Endodermal cell (in vitro differentiated cells): ENCODE data around the gene MAP3K20. TPM values are rescaled to one million over a fixed set of nuclear protein-coding genes. Genes with fewer than 3 reads are reported as not detected.

Experiments used
- DNase-seq: peaks from one replicate; pipeline ENCODE4 v3.0.0-alpha.2; 2017
- H3K27ac ChIP-seq: 2 replicates; pipeline ENCODE4 v1.5.1; 2013; ENCODE audit warnings: mild to moderate bottlenecking, low read depth, low read length, moderate library complexity
- H3K27me3 ChIP-seq: 2 replicates; pipeline ENCODE4 v1.6.1; 2013; ENCODE audit warnings: mild to moderate bottlenecking, low read length, moderate library complexity; ENCODE audit not compliant: insufficient read depth, control insufficient read depth, poor library complexity, severe bottlenecking
- H3K36me3 ChIP-seq: 2 replicates; pipeline ENCODE4 v1.7.0; 2013; ENCODE audit warnings: mild to moderate bottlenecking, low read length, moderate library complexity; ENCODE audit not compliant: control insufficient read depth, insufficient read depth
- H3K4me1 ChIP-seq: one replicate; pipeline ENCODE4 v1.7.0; 2013; ENCODE audit warnings: low read length; ENCODE audit not compliant: control insufficient read depth, insufficient read depth
- H3K4me3 ChIP-seq: 2 replicates; pipeline ENCODE4 v1.5.1; 2013; ENCODE audit warnings: mild to moderate bottlenecking, low read length, moderate library complexity
- H3K9ac ChIP-seq: 2 replicates; pipeline ENCODE4 v1.6.1; 2013; ENCODE audit warnings: mild to moderate bottlenecking, low read length, moderate library complexity; ENCODE audit not compliant: poor library complexity, severe bottlenecking; ENCODE audit errors: extremely low read depth
- H3K9me3 ChIP-seq: 2 replicates; pipeline ENCODE4 v1.6.1; 2013; ENCODE audit warnings: mild to moderate bottlenecking, low read length, moderate library complexity; ENCODE audit not compliant: control insufficient read depth
- H3K27ac Mint-ChIP-seq: 2 replicates; pipeline ENCODE4 v1.8.0; 2020; ENCODE audit warnings: mixed read lengths
- H3K27me3 Mint-ChIP-seq: 2 replicates; pipeline ENCODE4 v1.8.0; 2021; ENCODE audit warnings: mild to moderate bottlenecking, mixed read lengths; ENCODE audit not compliant: insufficient read depth
- H3K36me3 Mint-ChIP-seq: 2 replicates; pipeline ENCODE4 v1.8.0; 2020; ENCODE audit warnings: low read depth, mixed read lengths
- H3K4me1 Mint-ChIP-seq: 2 replicates; pipeline ENCODE4 v1.8.0; 2020; ENCODE audit warnings: mixed read lengths
- H3K4me3 Mint-ChIP-seq: 2 replicates; pipeline ENCODE4 v1.8.0; 2020; ENCODE audit warnings: mild to moderate bottlenecking, moderate library complexity, mixed read lengths
- H3K9me3 Mint-ChIP-seq: 2 replicates; pipeline ENCODE4 v1.8.0; 2020; ENCODE audit warnings: mild to moderate bottlenecking, mixed read lengths
- WGBS, 2 experiments: methylation state at CpG; one replicate each; pipeline versions ENCODE4 v1.1.5 to v1.1.7; 2013; ENCODE audit warnings: missing lambda C conversion rate in 2 of 2, mixed read lengths in 1 of 2; ENCODE audit not compliant: insufficient coverage in 1 of 2, insufficient read length in 1 of 2; 5-methylcytosine and 5-hydroxymethylcytosine counted together
- total RNA-seq, 2 donors: library from RNA; stranded (reverse); fragmentation: NEBNext Ultra II Directional in 1 of 2; extraction: Animal tissue kit (Norgen Biotek cat#: 25700) in 1 of 2; gene quantifications; 2 replicates in 1 of 2; 3 replicates in 1 of 2; pipeline ENCODE4 v1.2.1, GENCODE V29; 2021
- TF ChIP-seq, protein P1 (sequence below): fragments of 200-600 bp; sonication (generic); conservative IDR thresholded peaks from 2 replicates; pipeline ENCODE4 v1.5.0; 2021; ENCODE audit warnings: antibody characterized with exemption, mild to moderate bottlenecking

MAP3K20 gene
- total RNA-seq, 2 donors from 2014 or later: 29.4 to 29.9 TPM

DNA sequence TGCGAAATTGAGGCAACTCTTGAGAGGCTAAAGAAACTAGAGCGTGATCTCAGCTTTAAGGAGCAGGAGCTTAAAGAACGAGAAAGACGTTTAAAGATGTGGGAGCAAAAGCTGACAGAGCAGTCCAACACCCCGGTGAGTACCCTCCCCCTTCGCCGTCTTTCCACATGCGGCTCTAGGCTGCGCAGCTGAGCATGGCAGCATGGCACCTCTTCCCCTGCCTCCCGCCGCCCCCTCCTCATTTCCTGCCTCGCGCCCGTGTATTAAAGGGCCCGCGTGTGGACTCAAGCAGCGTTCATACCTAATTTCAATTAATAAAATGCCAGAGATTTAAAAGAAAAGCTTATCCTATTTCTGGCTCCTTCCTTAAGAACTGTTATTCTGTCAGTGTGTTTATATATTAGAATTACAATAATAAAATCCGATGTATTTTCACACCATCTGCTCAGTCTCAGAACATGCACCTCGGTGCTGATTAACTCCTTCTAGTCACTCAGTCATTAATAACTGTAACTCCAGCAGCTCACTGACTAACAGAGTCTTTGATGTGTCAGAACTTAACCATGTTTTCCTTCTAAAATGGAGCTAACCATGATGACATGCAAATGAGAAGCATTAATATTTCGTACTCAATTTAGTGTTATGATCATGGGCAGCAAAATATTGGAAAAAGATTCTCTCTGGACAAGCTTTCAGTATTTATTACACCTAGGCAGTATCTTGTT, 141.6 kb downstream of the MAP3K20 start:
- H3K27ac ChIP-seq: no peak overlapping the region
- Mint-ChIP-seq H3K36me3 (no peaks in the 10 kb centered on the region), H3K9me3 (no peaks in the 10 kb centered on the region), H3K27ac (no peak overlapping the region), H3K4me1 (peaks cover 11% of the 10 kb centered on the region), H3K4me3 (no peak overlapping the region), H3K27me3 (no peaks in the 10 kb centered on the region)
- H3K4me3 ChIP-seq: no peak overlapping the region
- no peaks in the 10 kb centered on the region for H3K9me3 ChIP-seq
- no peaks in the 10 kb centered on the region for H3K27me3 ChIP-seq
- H3K36me3 ChIP-seq: no peaks in the 10 kb centered on the region
- 93 to 98% methylated on average over 14 to 20 of the region's 20 CpGs for WGBS, 2 experiments
- peaks cover 4% of the 10 kb centered on the region for H3K4me1 ChIP-seq
- no peak for DNase-seq
- no peak overlapping the region for H3K9ac ChIP-seq
- TF ChIP-seq, protein P1, sequence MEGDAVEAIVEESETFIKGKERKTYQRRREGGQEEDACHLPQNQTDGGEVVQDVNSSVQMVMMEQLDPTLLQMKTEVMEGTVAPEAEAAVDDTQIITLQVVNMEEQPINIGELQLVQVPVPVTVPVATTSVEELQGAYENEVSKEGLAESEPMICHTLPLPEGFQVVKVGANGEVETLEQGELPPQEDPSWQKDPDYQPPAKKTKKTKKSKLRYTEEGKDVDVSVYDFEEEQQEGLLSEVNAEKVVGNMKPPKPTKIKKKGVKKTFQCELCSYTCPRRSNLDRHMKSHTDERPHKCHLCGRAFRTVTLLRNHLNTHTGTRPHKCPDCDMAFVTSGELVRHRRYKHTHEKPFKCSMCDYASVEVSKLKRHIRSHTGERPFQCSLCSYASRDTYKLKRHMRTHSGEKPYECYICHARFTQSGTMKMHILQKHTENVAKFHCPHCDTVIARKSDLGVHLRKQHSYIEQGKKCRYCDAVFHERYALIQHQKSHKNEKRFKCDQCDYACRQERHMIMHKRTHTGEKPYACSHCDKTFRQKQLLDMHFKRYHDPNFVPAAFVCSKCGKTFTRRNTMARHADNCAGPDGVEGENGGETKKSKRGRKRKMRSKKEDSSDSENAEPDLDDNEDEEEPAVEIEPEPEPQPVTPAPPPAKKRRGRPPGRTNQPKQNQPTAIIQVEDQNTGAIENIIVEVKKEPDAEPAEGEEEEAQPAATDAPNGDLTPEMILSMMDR: no peak

DNA sequence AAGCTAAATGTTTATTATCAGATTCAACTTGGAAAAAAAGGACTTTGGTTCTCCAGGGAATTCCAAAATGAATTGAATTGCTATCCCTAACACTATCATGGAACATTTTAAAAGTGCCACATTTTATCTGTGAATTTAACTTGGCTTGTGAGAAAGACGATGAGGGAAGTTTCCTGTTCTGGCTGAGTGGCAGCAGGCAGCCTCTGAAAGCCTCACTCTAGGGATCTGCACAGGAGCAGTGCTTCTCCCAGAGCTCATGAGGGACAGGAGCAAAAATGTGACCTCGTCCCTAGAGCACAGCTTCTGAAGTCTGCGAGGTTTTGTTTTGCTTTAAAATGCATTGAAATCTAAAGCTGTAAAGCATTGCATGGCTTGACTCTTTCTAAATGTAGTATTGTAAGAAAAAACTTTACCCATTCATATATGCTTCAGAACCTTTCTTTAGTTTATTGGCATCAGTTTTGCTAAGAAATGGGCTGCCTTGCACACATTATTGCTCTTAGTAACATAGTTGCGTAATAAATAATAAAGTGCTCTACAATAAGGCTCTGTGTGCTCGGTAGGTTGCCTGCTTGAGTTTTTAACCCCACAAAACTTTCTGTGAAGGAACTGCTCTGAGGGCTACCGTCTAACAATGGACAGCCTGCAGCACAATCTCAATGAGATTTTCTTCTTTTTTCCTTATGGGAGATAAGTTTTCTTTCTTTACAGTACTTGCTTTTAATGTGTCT, 142.8 kb downstream of the MAP3K20 start:
- Mint-ChIP-seq H3K36me3 (no peaks in the 10 kb centered on the region), H3K27me3 (no peaks in the 10 kb centered on the region), H3K4me3 (no peak overlapping the region), H3K4me1 (peaks cover 11% of the 10 kb centered on the region), H3K9me3 (no peaks in the 10 kb centered on the region), H3K27ac (peak overlapping the region; percentile 24)
- Histone ChIP-seq H3K4me3 (no peak overlapping the region), H3K9me3 (no peaks in the 10 kb centered on the region), H3K27ac (peak overlapping the region; percentile 90), H3K36me3 (no peaks in the 10 kb centered on the region), H3K4me1 (peaks cover 4% of the 10 kb centered on the region), H3K27me3 (no peaks in the 10 kb centered on the region), H3K9ac (no peak overlapping the region)
- TF ChIP-seq, protein P1: no peak
- WGBS, 2 experiments: 54% methylated on average over 6 of the region's 6 CpGs; no CpG with 5 or more reads in 1 of the 2 experiments
- DNase-seq: peak; percentile 64

DNA sequence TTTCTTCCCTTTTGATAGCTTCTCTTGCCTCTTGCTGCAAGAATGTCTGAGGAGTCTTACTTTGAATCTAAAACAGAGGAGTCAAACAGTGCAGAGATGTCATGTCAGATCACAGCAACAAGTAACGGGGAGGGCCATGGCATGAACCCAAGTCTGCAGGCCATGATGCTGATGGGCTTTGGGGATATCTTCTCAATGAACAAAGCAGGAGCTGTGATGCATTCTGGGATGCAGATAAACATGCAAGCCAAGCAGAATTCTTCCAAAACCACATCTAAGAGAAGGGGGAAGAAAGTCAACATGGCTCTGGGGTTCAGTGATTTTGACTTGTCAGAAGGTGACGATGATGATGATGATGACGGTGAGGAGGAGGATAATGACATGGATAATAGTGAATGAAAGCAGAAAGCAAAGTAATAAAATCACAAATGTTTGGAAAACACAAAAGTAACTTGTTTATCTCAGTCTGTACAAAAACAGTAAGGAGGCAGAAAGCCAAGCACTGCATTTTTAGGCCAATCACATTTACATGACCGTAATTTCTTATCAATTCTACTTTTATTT, 145.6 kb downstream of the MAP3K20 start:
- DNase-seq: no peak
- Mint-ChIP-seq H3K36me3 (no peaks in the 10 kb centered on the region), H3K4me3 (no peak overlapping the region), H3K9me3 (no peaks in the 10 kb centered on the region), H3K27ac (no peak overlapping the region), H3K27me3 (no peaks in the 10 kb centered on the region), H3K4me1 (peaks cover 13% of the 10 kb centered on the region)
- Histone ChIP-seq H3K9me3 (no peaks in the 10 kb centered on the region), H3K9ac (no peak overlapping the region), H3K27me3 (no peaks in the 10 kb centered on the region), H3K36me3 (no peaks in the 10 kb centered on the region), H3K4me1 (peaks cover 4% of the 10 kb centered on the region), H3K4me3 (no peak overlapping the region), H3K27ac (no peak overlapping the region)
- TF ChIP-seq, protein P1: no peak
- WGBS, 2 experiments: 81 to 91% methylated on average over 3 to 4 of the region's 4 CpGs
